Upper lobe of left lung (tissue), 4 donors: Measurements from ENCODE around the gene ZNF785.

Experiments
- CTCF ChIP-seq, 6 experiments: fragments of 450-650 bp in 4 of 6; fragments of 200-600 bp in 2 of 6; sonication (generic) in 2 of 6; IDR thresholded peaks; one replicate each; pipeline ENCODE4 v1.5.1; 2016 to 2019; ENCODE audit warnings: antibody characterized with exemption in 6 of 6
- EP300 ChIP-seq, 4 donors: sonication (generic); formaldehyde crosslinking; IDR thresholded peaks; one replicate each; pipeline ENCODE4 v1.5.1; 2017; ENCODE audit warnings: antibody characterized with exemption in 4 of 4, control low read depth in 2 of 4
- POLR2A ChIP-seq, 4 donors: fragments of 450-650 bp; IDR thresholded peaks; one replicate each; pipeline ENCODE4 v1.5.1; 2016 to 2017; ENCODE audit warnings: antibody characterized with exemption in 4 of 4, mild to moderate bottlenecking in 2 of 4
- POLR2AphosphoS5 ChIP-seq, 2 donors: sonication (generic); formaldehyde crosslinking; IDR thresholded peaks; one replicate each; pipeline ENCODE4 v1.5.1; 2017; ENCODE audit warnings: antibody characterized with exemption in 2 of 2

GRCh38 chr16:30585022-30585399, 486 bp downstream of the ZNF785 start:
- no peak for TF ChIP-seq CTCF (IDR thresholded peaks at IDR 0.05)
- TF ChIP-seq POLR2A (IDR thresholded peaks at IDR 0.05) = no peak
- TF ChIP-seq POLR2AphosphoS5 (IDR thresholded peaks at IDR 0.05) = no peak
- TF ChIP-seq EP300 (IDR thresholded peaks at IDR 0.05) = no peak
